K562 (cell line): Measurements from ENCODE around the gene DCXR. TPM values are rescaled to one million over a fixed set of nuclear protein-coding genes. Genes with fewer than 3 reads are reported as not detected.
A peak's percentile ranks its signal among the peaks of the same experiment; 100 is the strongest.

Experiments used
- ATAC-seq: fragments of 200-7000 bp; cut with Tn5 transposase; 3 replicates; pipeline ENCODE4 v1.9.1; 2020; ENCODE audit warnings: moderate library complexity
- BruUV-seq: library from RNA; stranded (reverse); fragments of 400-500 nt; replicated peaks from 2 replicates; lab custom pipeline; 2021; lab: Mats Ljungman, UMichigan
- CTCF ChIA-PET: fragments of 300-600 bp; formaldehyde crosslinking; extraction: SDS; loops from one replicate; lab custom pipeline; 2021; ENCODE audit warnings: low intra/inter-chr PET ratio; lab: Yijun Ruan, JAX
- POLR2A ChIA-PET: fragments of 300-600, 350-650 bp; sonication (Branson Sonifier 250); formaldehyde crosslinking; extraction: SDS; loops from one replicate; lab custom pipeline; 2021; ENCODE audit warnings: antibody characterized with exemption, inconsistent platforms; lab: Yijun Ruan, JAX
- DNase-seq, 4 experiments: peaks; one replicate each; pipeline versions ENCODE4 v3.0.0 to v3.0.0-alpha.2; 2011 to 2018; ENCODE audit warnings: low spot score in 3 of 4, mixed read lengths in 3 of 4; ENCODE audit errors: extremely low read depth in 1 of 4
- FAIRE-seq: peaks from 2 replicates; lab custom pipeline; 2011; peaks lifted over from hg19 to GRCh38; lab: Jason Lieb, UNC
- H2AFZ ChIP-seq: 2 replicates; pipeline ENCODE4 v1.6.0; 2011; ENCODE audit warnings: low read depth, low read length, control low read depth, inconsistent platforms
- H3K27ac ChIP-seq: fragments of 200-600 bp; 3 replicates; pipeline ENCODE4 v1.8.0; 2011; ENCODE audit warnings: low read depth, mild to moderate bottlenecking, control low read depth, inconsistent platforms, low read length, moderate library complexity, mixed read lengths; ENCODE audit errors: extremely low read depth
- H3K27me3 ChIP-seq, 2 experiments: fragments of 300-600 bp in 1 of 2; 2 replicates in 1 of 2; 3 replicates in 1 of 2; pipeline versions ENCODE4 v1.6.0 to v1.8.0; 2011; ENCODE audit warnings: inconsistent platforms in 2 of 2, low read length in 2 of 2, mild to moderate bottlenecking in 1 of 2, mixed read lengths in 1 of 2, moderate library complexity in 1 of 2; ENCODE audit not compliant: control insufficient read depth in 2 of 2, insufficient read depth in 2 of 2
- H3K36me3 ChIP-seq: fragments of 300-600 bp; 3 replicates; pipeline ENCODE4 v1.8.0; 2011; ENCODE audit warnings: mild to moderate bottlenecking, low read length, inconsistent platforms; ENCODE audit not compliant: control insufficient read depth, insufficient read depth
- H3K4me1 ChIP-seq, 2 experiments: fragments of 200-600 bp in 1 of 2; replicated peaks in 1 of 2; 2 replicates in 1 of 2; 3 replicates in 1 of 2; pipeline versions ENCODE4 v1.5.1 to v1.8.0; 2011; ENCODE audit warnings: inconsistent platforms in 2 of 2, low read length in 2 of 2, mild to moderate bottlenecking in 1 of 2, mixed read lengths in 1 of 2, moderate library complexity in 1 of 2; ENCODE audit not compliant: control insufficient read depth in 2 of 2, insufficient read depth in 2 of 2
- H3K4me2 ChIP-seq: 2 replicates; pipeline ENCODE4 v1.6.1; 2011; ENCODE audit warnings: low read length, control low read depth, inconsistent platforms, mixed read lengths; ENCODE audit not compliant: insufficient read depth
- H3K4me3 ChIP-seq: fragments of 200-600 bp; sonication (generic), shearing (Covaris generic); 2 replicates; pipeline ENCODE4 v1.5.1; 2016; ENCODE audit warnings: control low read depth, inconsistent platforms
- H3K79me2 ChIP-seq: fragments of 200-600 bp; 3 replicates; pipeline ENCODE4 v1.8.0; 2011; ENCODE audit warnings: low read length, inconsistent platforms; ENCODE audit not compliant: control insufficient read depth, insufficient read depth
- H3K9ac ChIP-seq, 2 experiments: 2 replicates each; pipeline versions ENCODE4 v1.6.0 to v1.6.1; 2011; ENCODE audit warnings: low read depth in 2 of 2, low read length in 2 of 2, control low read depth in 1 of 2, inconsistent platforms in 1 of 2, mild to moderate bottlenecking in 1 of 2, mixed read lengths in 1 of 2; ENCODE audit not compliant: insufficient read depth in 1 of 2
- H3K9me1 ChIP-seq: one replicate; pipeline ENCODE4 v1.6.0; 2011; ENCODE audit warnings: inconsistent platforms, mild to moderate bottlenecking, low read length, moderate library complexity; ENCODE audit not compliant: control insufficient read depth, insufficient read depth
- H3K9me3 ChIP-seq: replicated peaks from 2 replicates; pipeline ENCODE4 v1.5.1; 2011; ENCODE audit warnings: low read depth, low read length, inconsistent platforms; ENCODE audit not compliant: control insufficient read depth, insufficient read depth
- H4K20me1 ChIP-seq: replicated peaks from 2 replicates; pipeline ENCODE4 v1.6.1; 2011; ENCODE audit warnings: low read length, inconsistent platforms, mixed read lengths; ENCODE audit not compliant: control insufficient read depth, insufficient read depth
- ASH1L ChIP-seq: fragments of 450-650 bp; IDR thresholded peaks from 2 replicates; pipeline ENCODE4 v1.6.1; 2018; ENCODE audit warnings: borderline replicate concordance, mild to moderate bottlenecking, low read depth; ENCODE audit not compliant: partially characterized antibody
- ESRRB ChIP-seq: fragments of 250-450 bp; sonication (Bioruptor Pico); IDR thresholded peaks from 2 replicates; pipeline ENCODE4 v1.5.0; 2020; ENCODE audit warnings: mild to moderate bottlenecking, moderate library complexity, borderline replicate concordance
- FOS ChIP-seq: IDR thresholded peaks from 3 replicates; pipeline ENCODE4 v1.6.1; 2011; ENCODE audit not compliant: insufficient read length; ENCODE audit errors: extremely low read depth
- FOXJ3 ChIP-seq: sonication (generic); formaldehyde crosslinking; IDR thresholded peaks from 2 replicates; pipeline ENCODE4 v1.4.0; 2020; ENCODE audit warnings: mild to moderate bottlenecking, missing genetic modification reagents
- KLF6 ChIP-seq: fragments of 250-450 bp; sonication (Bioruptor Pico); IDR thresholded peaks from 2 replicates; pipeline ENCODE4 v1.4.0; 2020; ENCODE audit warnings: mild to moderate bottlenecking, moderate library complexity, borderline replicate concordance
- MBD1 ChIP-seq: fragments of 250-450 bp; sonication (Bioruptor Pico); IDR thresholded peaks from 2 replicates; pipeline ENCODE4 v1.8.0; 2022; ENCODE audit warnings: inconsistent platforms
- POLR2G ChIP-seq: fragments of 200-400 bp; formaldehyde crosslinking; IDR thresholded peaks from 2 replicates; pipeline ENCODE4 v1.6.1; 2017; ENCODE audit warnings: low read depth, mild to moderate bottlenecking, antibody characterized with exemption, low read length, moderate library complexity
- SMARCA5 ChIP-seq: fragments of 450-650 bp; IDR thresholded peaks from 2 replicates; pipeline ENCODE4 v1.6.1; 2016
- SNIP1 ChIP-seq: fragments of 450-650 bp; IDR thresholded peaks from 2 replicates; pipeline ENCODE4 v1.7.1; 2017; ENCODE audit warnings: low read depth, mild to moderate bottlenecking
- ZNF592 ChIP-seq: fragments of 450-650 bp; IDR thresholded peaks from 2 replicates; pipeline ENCODE4 v1.6.1; 2017; ENCODE audit warnings: antibody characterized with exemption, mild to moderate bottlenecking
- ZSCAN32 ChIP-seq: fragments of 450-650 bp; formaldehyde crosslinking; IDR thresholded peaks from 2 replicates; pipeline ENCODE4 v1.4.0; 2020; ENCODE audit warnings: mild to moderate bottlenecking, moderate library complexity
- WGBS: fragments of 100-300 bp; shearing (Covaris generic); methylation state at CpG from one replicate; pipeline ENCODE4 v1.1.6; 2016; ENCODE audit warnings: low coverage, mixed read lengths; ENCODE audit not compliant: insufficient coverage; ENCODE audit errors: missing lambda C conversion rate; 5-methylcytosine and 5-hydroxymethylcytosine counted together
- in situ Hi-C: fragments of 300-500 bp; cut with MboI; formaldehyde crosslinking; loops from 4 replicates; pipeline ENCODE4 v1.15.0; 2018; ENCODE audit warnings: inconsistent platforms, mixed read lengths
- intact Hi-C: fragments of 100-400 bp; cut with micrococcal nuclease; formaldehyde crosslinking; loops from 2 replicates; pipeline ENCODE4 v1.14.2; 2022
- polyA plus RNA-seq, 8 experiments: library from polyadenylated mRNA; depleted of rRNA in 4 of 8; stranded (reverse) in 5 of 8; unstranded in 3 of 8; fragments of >200 nt; fragmentation: Nextera tagmentation in 2 of 8; fragmentation: Illumina TruSeq in 1 of 8; extraction: Ambion mirVana in 2 of 8; extraction: Trizol in 1 of 8; gene quantifications; 2 replicates each; pipeline versions ENCODE4 v1.2.1 to v1.2.3, GENCODE V29; 2011 to 2014; ENCODE audit warnings: inconsistent platforms in 1 of 8, missing spikeins in 1 of 8
- total RNA-seq, 7 experiments: library from RNA; depleted of rRNA in 6 of 7; stranded (reverse); fragments of >200 nt in 6 of 7; fragmentation: Illumina TruSeq in 2 of 7; extraction: Trizol in 2 of 7; gene quantifications; 2 replicates each; pipeline versions ENCODE4 v1.2.1 to v1.2.3, GENCODE V29; 2011 to 2021; ENCODE audit warnings: low replicate concordance in 1 of 7

The DCXR gene
- total and polyA plus RNA-seq, 9 of the 15 experiments (the other 6 are each of a cell fraction or from before 2014, with no cell fraction given), result 21.3 to 274 (median 156) TPM

GRCh38 chr17:82033359-82034085 is 4.0 kb downstream of the DCXR start (continued):
- no peak for TF ChIP-seq MBD1 (CRISPR knock-in tag)
- peak; percentile 72 for TF ChIP-seq POLR2G
- TF ChIP-seq ZSCAN32 (CRISPR knock-in tag), result no peak

- intact Hi-C loops (loop anchor here (1.0 to 10.0 kb wide), 3 partner anchors 9 to 313 kb away; partner anchors contain the start of genes FASN and LRRC45), in situ Hi-C loops (loop anchor here (5.0 kb wide), 1 partner anchor 125 kb away; no protein-coding TSS in a partner anchor)
- H3K79me2 ChIP-seq, result peaks cover 38% of the 10 kb centered on the region
- peaks cover 40% of the 10 kb centered on the region; the same call in 2 of the 3 replicates for H3K36me3 ChIP-seq
- ChIA-PET POLR2A (interaction anchor here (0.5 to 6.4 kb wide), 3 partner anchors 10 to 175 kb away, joined by 3 to 51 read pairs (median 4); partner anchors contain the start of genes CENPX and LRRC45), CTCF (interaction anchor here (2.4 kb wide), 1 partner anchor 122 kb away, joined by 27 read pairs; no protein-coding TSS in a partner anchor)
- H3K27me3 ChIP-seq, result no peaks in the 10 kb centered on the region
- H3K9me1 ChIP-seq, result peaks cover 6% of the 10 kb centered on the region
- DNase-seq (peak; percentile 86 to 90 (median 88)), ATAC-seq (peak; percentile 70), FAIRE-seq (peak; percentile 32)
- 1% methylated on average over 23 of the region's 59 CpGs for WGBS
- no TSS peak for BruUV-seq
- H2AFZ ChIP-seq, result peak overlapping the region; percentile 81
- peak overlapping the region; percentile 90 for H3K4me2 ChIP-seq
- H4K20me1 ChIP-seq, result peaks cover 18% of the 10 kb centered on the region; the same call in 1 of the 2 replicates
- no peaks in the 10 kb centered on the region for H3K9me3 ChIP-seq
- peak overlapping the region; percentile 87 to 97 for H3K9ac ChIP-seq
- peaks cover 27 to 89% of the 10 kb centered on the region in 2 experiments for H3K4me1 ChIP-seq
- peak overlapping the region; percentile 62 for H3K4me3 ChIP-seq
- H3K27ac ChIP-seq, result peak overlapping the region; percentile 84
- TF ChIP-seq ZNF592 (peak; percentile 77; the same call in 1 of the 2 replicates), SMARCA5 (no peak), ASH1L (no peak), KLF6 (no peak), SNIP1 (no peak), FOS (no peak), ESRRB (no peak), FOXJ3 (CRISPR knock-in tag) (no peak)
These were observed 5.4 kb downstream of the DCXR start for GRCh38 chr17:82031885-82032627.
